Esophagus muscularis mucosa (tissue), 4 donors: Measurements from ENCODE around the gene PEX10. TPM values are rescaled to one million over a fixed set of nuclear protein-coding genes. Genes with fewer than 3 reads are reported as not detected.
"Not testable (repeated sequence)": the region's sequence is repeated elsewhere in the genome, so short reads cannot be mapped to it uniquely, and the experiment has no call there.

Experiments
- DNase-seq: peaks from one replicate; pipeline ENCODE4 v3.0.0-alpha.2; 2017; ENCODE audit errors: extremely low spot score
- H3K27ac ChIP-seq, 4 donors: fragments of 200-600 bp; sonication (generic); replicated peaks in 1 of 4; 1 replicate in 3 of 4; 2 replicates in 1 of 4; pipeline ENCODE4 v1.5.1; 2016 to 2019; ENCODE audit warnings: mild to moderate bottlenecking in 1 of 4
- H3K27me3 ChIP-seq, 4 donors: fragments of 200-600 bp; sonication (generic); one replicate each; pipeline versions ENCODE4 v1.5.1 to v1.6.0; 2016 to 2019
- H3K36me3 ChIP-seq, 4 donors: fragments of 200-600 bp; sonication (generic); one replicate each; pipeline ENCODE4 v1.5.1; 2016 to 2019
- H3K4me1 ChIP-seq, 4 donors: fragments of 200-600 bp; sonication (generic); one replicate each; pipeline ENCODE4 v1.5.1; 2016 to 2019
- H3K4me3 ChIP-seq, 4 donors: fragments of 200-600 bp; sonication (generic); 1 replicate in 2 of 4; 2 replicates in 2 of 4; pipeline ENCODE4 v1.5.1; 2016 to 2019; ENCODE audit warnings: mild to moderate bottlenecking in 4 of 4, moderate library complexity in 1 of 4
- H3K9me3 ChIP-seq, 4 donors: fragments of 200-600 bp; sonication (generic); 1 replicate in 3 of 4; 2 replicates in 1 of 4; pipeline ENCODE4 v1.5.1; 2016 to 2019
- EP300 ChIP-seq: sonication (generic); formaldehyde crosslinking; IDR thresholded peaks from one replicate; pipeline ENCODE4 v1.6.1; 2017; ENCODE audit warnings: antibody characterized with exemption
- POLR2A ChIP-seq: fragments of 450-650 bp; IDR thresholded peaks from one replicate; pipeline ENCODE4 v1.6.1; 2017; ENCODE audit warnings: antibody characterized with exemption, moderate library complexity, mild to moderate bottlenecking, low read depth
- POLR2AphosphoS5 ChIP-seq, 2 donors: sonication (generic); formaldehyde crosslinking; IDR thresholded peaks; one replicate each; pipeline ENCODE4 v1.6.1; 2017; ENCODE audit warnings: antibody characterized with exemption in 2 of 2
- WGBS: methylation state at CpG from one replicate; pipeline ENCODE4 v1.1.5; 2018; 5-methylcytosine and 5-hydroxymethylcytosine counted together
- intact Hi-C: fragments of 100-400 bp; cut with DNase I; formaldehyde crosslinking; loops from one replicate; pipeline ENCODE4 v1.15.1; 2023
- total RNA-seq, 4 donors: library from RNA; depleted of rRNA; stranded (reverse); fragments of >200 nt; gene quantifications; one replicate each; pipeline versions ENCODE4 v1.1.0 to v1.2.1, GENCODE V29; 2016
- TF ChIP-seq, protein P1 (sequence below), 3 experiments: fragments of 200-600 bp in 2 of 3; fragments of 450-650 bp in 1 of 3; sonication (generic) in 2 of 3; IDR thresholded peaks; one replicate each; pipeline ENCODE4 v1.5.1; 2017 to 2019; ENCODE audit warnings: antibody characterized with exemption in 3 of 3, mild to moderate bottlenecking in 2 of 3, moderate library complexity in 1 of 3

The PEX10 gene
- total RNA-seq, 4 donors from 2014 or later, result 14.2 to 27.1 (median 20.3) TPM

GRCh38 chr1:2441746-2442145 lies 29.4 kb upstream of the PEX10 start:
- no peaks in the 10 kb centered on the region for H3K36me3 ChIP-seq
- DNase-seq, result no peak
- no peak overlapping the region for H3K27ac ChIP-seq
- WGBS, result 70% methylated on average over 6 of the region's 13 CpGs
- peaks cover 0 to 99% (median 26%) of the 10 kb centered on the region in 4 donors for H3K27me3 ChIP-seq
- TF ChIP-seq POLR2AphosphoS5 (IDR thresholded peaks at IDR 0.05) (no peak), EP300 (no peak)
- TF ChIP-seq, protein P1, sequence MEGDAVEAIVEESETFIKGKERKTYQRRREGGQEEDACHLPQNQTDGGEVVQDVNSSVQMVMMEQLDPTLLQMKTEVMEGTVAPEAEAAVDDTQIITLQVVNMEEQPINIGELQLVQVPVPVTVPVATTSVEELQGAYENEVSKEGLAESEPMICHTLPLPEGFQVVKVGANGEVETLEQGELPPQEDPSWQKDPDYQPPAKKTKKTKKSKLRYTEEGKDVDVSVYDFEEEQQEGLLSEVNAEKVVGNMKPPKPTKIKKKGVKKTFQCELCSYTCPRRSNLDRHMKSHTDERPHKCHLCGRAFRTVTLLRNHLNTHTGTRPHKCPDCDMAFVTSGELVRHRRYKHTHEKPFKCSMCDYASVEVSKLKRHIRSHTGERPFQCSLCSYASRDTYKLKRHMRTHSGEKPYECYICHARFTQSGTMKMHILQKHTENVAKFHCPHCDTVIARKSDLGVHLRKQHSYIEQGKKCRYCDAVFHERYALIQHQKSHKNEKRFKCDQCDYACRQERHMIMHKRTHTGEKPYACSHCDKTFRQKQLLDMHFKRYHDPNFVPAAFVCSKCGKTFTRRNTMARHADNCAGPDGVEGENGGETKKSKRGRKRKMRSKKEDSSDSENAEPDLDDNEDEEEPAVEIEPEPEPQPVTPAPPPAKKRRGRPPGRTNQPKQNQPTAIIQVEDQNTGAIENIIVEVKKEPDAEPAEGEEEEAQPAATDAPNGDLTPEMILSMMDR (IDR thresholded peaks at IDR 0.05), result no peak
- no peaks in the 10 kb centered on the region for H3K9me3 ChIP-seq
- peaks cover 0 to 13% (median 2%) of the 10 kb centered on the region in 4 donors for H3K4me1 ChIP-seq
- H3K4me3 ChIP-seq, result no peak overlapping the region
- intact Hi-C loops, result no loop called here

DNA sequence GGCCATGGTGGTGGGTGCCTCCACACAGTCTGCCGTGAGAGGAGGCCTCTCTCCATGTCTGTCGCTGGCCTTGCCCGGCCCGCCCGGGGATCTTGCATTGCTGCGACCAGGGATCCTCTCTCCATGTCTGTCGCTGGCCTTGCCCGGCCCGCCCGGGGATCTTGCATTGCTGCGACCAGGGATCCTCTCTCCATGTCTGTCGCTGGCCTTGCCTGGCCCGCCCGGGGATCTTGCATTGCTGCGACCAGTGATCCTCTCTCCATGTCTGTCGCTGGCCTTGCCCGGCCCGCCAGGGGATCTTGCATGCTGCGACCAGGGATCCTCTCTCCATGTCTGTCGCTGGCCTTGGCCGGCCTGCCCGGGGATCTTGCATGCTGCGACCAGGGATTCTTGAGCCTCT lies 28.0 kb upstream of the PEX10 start:
- Histone ChIP-seq H3K4me1 (peaks cover 0 to 13% (median 2%) of the 10 kb centered on the region in 4 donors), H3K27me3 (peaks cover 0 to 93% (median 26%) of the 10 kb centered on the region in 4 donors)
- H3K9me3 ChIP-seq, H3K36me3 ChIP-seq, H3K4me3 ChIP-seq, H3K27ac ChIP-seq, DNase-seq, intact Hi-C loops: not testable (repeated sequence)
- WGBS, result 90% methylated on average over 21 of the region's 23 CpGs

DNA sequence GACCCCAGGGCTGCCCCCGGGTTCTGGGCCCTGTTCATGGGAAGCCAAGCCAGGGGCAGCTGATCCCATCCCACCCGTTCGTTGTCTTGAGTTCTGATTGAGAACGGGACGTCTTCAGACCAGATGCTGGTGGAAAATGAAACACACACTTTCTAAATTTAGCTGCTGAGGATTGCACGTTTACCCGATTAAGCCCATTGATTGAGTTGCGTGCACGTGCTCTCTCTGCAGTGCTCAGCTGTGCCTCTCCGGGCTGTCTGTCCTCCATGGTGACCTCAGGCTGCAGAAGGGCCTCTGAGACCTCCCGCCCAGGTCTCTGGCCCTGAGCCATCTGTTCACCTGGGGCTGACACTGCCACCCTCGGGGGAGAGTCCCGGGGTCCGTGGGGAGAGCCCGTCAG lies 27.0 kb upstream of the PEX10 start:
- no peak overlapping the region for H3K4me3 ChIP-seq
- 62% methylated on average over 9 of the region's 15 CpGs for WGBS
- no peaks in the 10 kb centered on the region for H3K36me3 ChIP-seq
- peaks cover 0 to 13% (median 2%) of the 10 kb centered on the region in 4 donors for H3K4me1 ChIP-seq
- no peak for TF ChIP-seq POLR2A
- TF ChIP-seq, protein P1 (IDR thresholded peaks at IDR 0.05), result no peak
- no peak for TF ChIP-seq EP300
- TF ChIP-seq POLR2AphosphoS5 (IDR thresholded peaks at IDR 0.05), result no peak
- DNase-seq, result no peak
- peaks cover 0 to 93% (median 20%) of the 10 kb centered on the region in 4 donors for H3K27me3 ChIP-seq
- intact Hi-C loops, result no loop called here
- H3K27ac ChIP-seq, result no peak overlapping the region
- no peaks in the 10 kb centered on the region for H3K9me3 ChIP-seq

DNA sequence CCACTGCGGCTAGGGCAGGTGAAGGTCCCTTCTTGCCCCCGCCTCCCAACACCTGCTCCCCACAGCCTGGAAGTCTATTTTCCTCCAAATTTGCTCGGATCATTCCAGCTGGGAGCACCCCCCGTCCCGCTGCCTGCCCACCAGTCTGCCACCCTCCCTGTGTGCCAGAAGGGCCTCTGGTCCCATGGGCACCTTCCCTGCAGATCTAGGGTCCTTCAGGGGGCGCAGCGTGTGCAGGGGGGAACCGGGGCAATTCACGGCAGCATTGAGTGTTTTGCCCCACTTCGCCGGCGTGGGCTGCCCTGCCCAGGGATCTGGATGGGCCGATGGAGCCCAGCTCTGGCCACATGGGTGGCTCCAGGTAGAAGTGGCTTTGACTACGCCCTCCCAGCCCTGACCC lies 26.3 kb upstream of the PEX10 start:
- Histone ChIP-seq H3K4me1 (peaks cover 0 to 9% (median 2%) of the 10 kb centered on the region in 4 donors), H3K4me3 (no peak overlapping the region), H3K27me3 (peaks cover 0 to 93% (median 14%) of the 10 kb centered on the region in 4 donors), H3K27ac (no peak overlapping the region), H3K9me3 (no peaks in the 10 kb centered on the region), H3K36me3 (no peaks in the 10 kb centered on the region)
- WGBS, result 99% methylated on average over 13 of the region's 14 CpGs
- no peak for DNase-seq
- TF ChIP-seq POLR2A (no peak), POLR2AphosphoS5 (IDR thresholded peaks at IDR 0.05) (no peak), EP300 (no peak)
- TF ChIP-seq, protein P1 (IDR thresholded peaks at IDR 0.05), result no peak
- intact Hi-C loops, result no loop called here

DNA sequence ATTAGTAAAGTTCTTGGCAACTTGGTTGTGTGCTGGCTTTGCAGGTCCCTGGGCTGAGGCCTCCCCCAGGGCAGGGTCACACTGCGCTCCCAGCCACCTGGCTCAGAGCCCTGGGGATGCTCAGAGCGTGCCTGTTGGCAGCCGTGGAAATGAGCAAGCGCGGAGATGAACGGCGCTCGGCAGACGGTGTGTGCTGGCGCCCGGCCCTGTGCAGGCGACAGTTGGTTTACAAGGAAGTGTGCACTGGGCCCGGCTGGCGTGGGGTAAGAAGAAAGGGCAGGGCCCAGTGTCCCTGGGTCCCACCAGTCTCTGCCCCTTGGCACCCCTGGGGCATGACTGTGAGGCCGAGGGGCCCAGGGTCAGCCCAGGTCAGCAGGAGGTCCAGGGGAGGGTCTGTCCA lies 25.7 kb upstream of the PEX10 start:
- WGBS, result 64% methylated on average over 7 of the region's 15 CpGs
- DNase-seq, result no peak
- H3K36me3 ChIP-seq, result no peaks in the 10 kb centered on the region
- no peaks in the 10 kb centered on the region for H3K9me3 ChIP-seq
- H3K4me3 ChIP-seq, result no peak overlapping the region
- peaks cover 0 to 3% (median under 1%) of the 10 kb centered on the region in 4 donors for H3K4me1 ChIP-seq
- TF ChIP-seq POLR2AphosphoS5 (IDR thresholded peaks at IDR 0.05) (no peak), POLR2A (no peak), EP300 (no peak)
- TF ChIP-seq, protein P1 (IDR thresholded peaks at IDR 0.05), result no peak
- H3K27me3 ChIP-seq, result peaks cover 0 to 93% (median 11%) of the 10 kb centered on the region in 4 donors
- intact Hi-C loops, result no loop called here
- H3K27ac ChIP-seq, result no peak overlapping the region
